Activated CD4-positive, CD25-positive, alpha-beta regulatory T cell treated with anti-CD3 and anti-CD28 coated beads, Interleukin-2, amount 50 U/mL, for 24 hours (primary cell): Measurements from ENCODE around the gene ZNF569.
"Not testable (repeated sequence)": the region's sequence is repeated elsewhere in the genome, so short reads cannot be mapped to it uniquely, and the experiment has no call there.

Source experiments
- ATAC-seq, 2 donors: fragments of 150-1000 bp; cut with Tn5 transposase; one replicate each; pipeline ENCODE4 v1.10.0; 2021; ENCODE audit warnings: mild to moderate bottlenecking in 1 of 2, moderate library complexity in 1 of 2

The ZNF569 gene

GRCh38 chr19:37466798-37467607 lies at the start of gene ZNF569:
Gene ZNF569 (minus strand): TSS chr19:37467444. CDS start chr19:37444921, 22,523 bp downstream.
- peak; percentile 71 to 73 for ATAC-seq

GRCh38 chr19:37513397-37513796 lies 46.2 kb upstream of the ZNF569 start:
- ATAC-seq = no peak

GRCh38 chr19:37511821-37512220 lies 44.6 kb upstream of the ZNF569 start:
- no peak for ATAC-seq

GRCh38 chr19:37511186-37511585 lies 43.9 kb upstream of the ZNF569 start:
- ATAC-seq = no peak

GRCh38 chr19:37507167-37507464 lies 39.9 kb upstream of the ZNF569 start:
- ATAC-seq = no peak

GRCh38 chr19:37506387-37507166 lies 39.3 kb upstream of the ZNF569 start, which contains the start of gene ZNF793:
Gene ZNF793 (plus strand): TSS chr19:37506939. CDS start chr19:37523440, 16,501 bp downstream.
- peak; percentile 88 to 90 for ATAC-seq

- ATAC-seq = peak; percentile 2 to 7
Measured at GRCh38 chr19:37505958-37506386, 38.7 kb upstream of the ZNF569 start.

GRCh38 chr19:37492213-37492612 lies 25.0 kb upstream of the ZNF569 start:
- no peak for ATAC-seq

- no peak for ATAC-seq
Measured at GRCh38 chr19:37484406-37485168, 17.3 kb upstream of the ZNF569 start.

GRCh38 chr19:37472165-37472564 lies 4.9 kb upstream of the ZNF569 start:
- ATAC-seq = no peak

- no peak for ATAC-seq
Measured at GRCh38 chr19:37470216-37470615, 3.0 kb upstream of the ZNF569 start.

GRCh38 chr19:37468961-37469777 lies 1.9 kb upstream of the ZNF569 start, which contains the start of gene ZNF570:
Gene ZNF570 (plus strand): TSS chr19:37469356. CDS start chr19:37470355, 999 bp downstream.
- peak; percentile 75 to 78 for ATAC-seq

GRCh38 chr19:37467608-37468090 lies 405 bp upstream of the ZNF569 start:
- ATAC-seq = no peak

GRCh38 chr19:37466277-37466797 lies 907 bp downstream of the ZNF569 start:
- ATAC-seq = no peak

GRCh38 chr19:37452500-37453245 lies 14.6 kb downstream of the ZNF569 start:
- no peak for ATAC-seq

GRCh38 chr19:37413313-37414084 lies 53.7 kb downstream of the ZNF569 start:
- ATAC-seq = no peak

GRCh38 chr19:37412700-37413099 lies 54.5 kb downstream of the ZNF569 start:
- no peak for ATAC-seq

GRCh38 chr19:37406140-37406846 lies 61.0 kb downstream of the ZNF569 start:
- ATAC-seq = not testable (repeated sequence)

GRCh38 chr19:37403403-37403802 lies 63.8 kb downstream of the ZNF569 start:
- no peak for ATAC-seq
